NCI-H345 (cell line): ENCODE data around the gene KIRREL2.
"Not testable (repeated sequence)": the region's sequence is repeated elsewhere in the genome, so short reads cannot be mapped to it uniquely, and the experiment has no call there.

ENCODE experiments used
- DNase-seq: peaks from one replicate; lab custom pipeline; 2025; lab: John Stamatoyannopoulos, UW

Gene KIRREL2

GRCh38 chr19:35897706-35898451, 41.2 kb downstream of the KIRREL2 start:
- DNase-seq, result no peak

DNA sequence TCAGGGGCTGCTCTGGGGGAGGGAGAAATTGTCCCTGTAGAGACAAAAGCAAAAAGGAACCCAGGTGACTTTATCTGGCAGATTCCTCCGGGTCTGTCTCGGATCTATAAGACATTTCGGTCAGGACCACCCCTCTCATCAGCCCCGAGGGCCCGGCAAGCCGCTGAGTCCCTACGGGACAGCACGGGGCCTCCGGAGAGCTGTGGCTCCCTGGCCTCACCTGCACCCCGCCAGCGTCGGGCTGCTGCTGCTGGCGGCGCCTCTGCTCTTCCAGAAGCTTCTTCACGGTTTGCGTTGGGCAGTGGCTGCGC, 41.7 kb downstream of the KIRREL2 start:
- no peak for DNase-seq

DNA sequence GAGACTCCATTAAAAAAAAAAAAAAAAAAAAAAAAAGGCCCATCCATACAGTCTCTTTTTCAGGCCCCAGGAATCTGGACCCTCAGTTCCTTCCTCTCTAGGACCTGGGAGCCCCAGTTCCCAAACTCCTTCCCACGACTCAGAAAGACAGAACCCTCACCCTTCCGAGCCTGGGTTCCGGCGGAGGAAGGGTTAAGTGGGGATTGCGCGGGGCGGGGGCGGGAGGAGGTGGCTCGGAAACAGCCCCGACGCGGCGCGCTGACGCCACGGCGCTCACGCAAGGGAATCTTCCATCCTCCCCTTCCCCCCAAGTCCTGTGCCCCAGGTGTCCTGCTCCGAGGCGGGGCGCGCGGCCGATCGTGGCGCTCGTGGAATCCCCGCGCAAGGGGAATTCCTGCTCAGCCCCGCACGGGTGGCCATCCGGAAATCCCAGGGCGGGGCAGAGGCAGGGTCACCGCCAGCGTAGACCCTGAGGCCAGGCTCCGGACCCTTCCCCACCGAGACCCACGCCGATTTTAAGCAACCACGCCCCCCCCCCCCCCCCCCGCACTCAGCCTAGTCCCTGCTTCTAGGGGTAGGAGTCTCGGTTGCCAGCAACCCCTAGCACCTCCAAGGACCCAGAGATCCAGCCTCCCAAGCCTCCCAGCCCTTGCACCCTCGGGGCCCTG, 43.0 kb downstream of the KIRREL2 start:
- peak; percentile 94 for DNase-seq

GRCh38 chr19:35901055-35901644, 44.4 kb downstream of the KIRREL2 start:
- DNase-seq, result no peak

DNA sequence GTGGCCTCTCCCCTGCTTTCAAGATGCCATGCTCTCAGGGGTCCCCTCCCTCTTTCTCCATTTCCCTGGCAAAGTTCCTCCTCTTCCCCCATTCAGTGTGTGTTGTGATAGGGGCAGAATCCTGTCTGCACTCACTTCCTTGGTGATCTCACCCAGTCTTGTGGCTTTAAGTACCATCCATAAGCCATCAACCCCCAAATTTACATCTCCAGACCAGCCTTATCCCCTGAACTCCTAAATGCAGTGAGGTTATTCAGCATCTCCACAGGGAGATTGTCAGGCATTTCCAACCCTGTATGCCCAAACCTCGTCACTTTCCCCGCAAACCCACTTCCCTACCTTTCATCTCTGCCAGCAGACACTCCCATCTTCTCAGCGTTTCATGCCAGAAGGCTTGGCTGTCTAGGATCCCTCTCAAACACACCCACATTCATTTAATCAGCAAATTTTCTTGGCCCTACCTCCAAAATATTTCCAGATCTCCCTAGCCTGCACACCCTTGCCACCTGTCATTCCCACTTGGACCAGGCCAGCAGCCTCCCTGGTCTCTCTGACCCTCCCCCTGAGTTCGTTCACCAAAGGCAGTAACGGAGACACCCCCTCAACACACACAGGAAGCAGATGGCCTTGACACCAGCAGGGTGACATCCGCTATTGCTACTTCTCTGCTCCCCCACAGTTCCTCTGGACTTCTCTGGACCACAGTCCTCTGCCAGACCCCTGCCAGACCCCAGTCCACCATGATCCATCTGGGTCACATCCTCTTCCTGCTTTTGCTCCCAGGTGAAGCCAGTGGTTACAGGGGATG, 45.3 kb downstream of the KIRREL2 start, which contains the start of gene HCST:
HCST (plus strand) TSS at position 676 of the 808 bp plus-strand sequence; CDS start at position 741, 65 bp downstream.
- DNase-seq, result no peak

GRCh38 chr19:35902870-35903475, 46.3 kb downstream of the KIRREL2 start:
- no peak for DNase-seq

DNA sequence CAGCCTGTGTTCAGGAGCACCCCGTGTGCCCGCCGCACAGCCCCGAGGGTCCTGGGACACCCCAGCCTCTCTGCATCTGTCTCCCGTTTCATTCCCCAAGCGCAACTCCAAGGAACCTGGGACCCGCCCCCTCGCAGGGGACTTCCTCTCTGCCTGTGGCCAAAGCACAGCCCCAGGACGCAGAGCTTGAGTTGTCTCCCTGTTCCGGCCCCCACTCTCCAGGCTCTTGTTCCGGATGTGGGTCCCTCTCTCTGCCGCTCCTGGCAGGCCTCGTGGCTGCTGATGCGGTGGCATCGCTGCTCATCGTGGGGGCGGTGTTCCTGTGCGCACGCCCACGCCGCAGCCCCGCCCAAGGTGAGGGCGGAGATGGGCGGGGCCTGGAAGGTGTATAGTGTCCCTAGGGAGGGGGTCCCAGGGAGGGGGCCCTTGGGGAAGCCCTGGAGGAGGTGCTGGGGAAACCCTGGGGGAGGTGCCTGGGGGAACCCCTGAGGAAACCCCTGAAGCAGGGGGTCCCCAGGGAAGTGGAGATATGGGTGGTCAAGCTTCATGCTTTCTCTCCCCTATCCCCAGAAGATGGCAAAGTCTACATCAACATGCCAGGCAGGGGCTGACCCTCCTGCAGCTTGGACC, 47.0 kb downstream of the KIRREL2 start:
- peak; percentile 91 for DNase-seq

DNA sequence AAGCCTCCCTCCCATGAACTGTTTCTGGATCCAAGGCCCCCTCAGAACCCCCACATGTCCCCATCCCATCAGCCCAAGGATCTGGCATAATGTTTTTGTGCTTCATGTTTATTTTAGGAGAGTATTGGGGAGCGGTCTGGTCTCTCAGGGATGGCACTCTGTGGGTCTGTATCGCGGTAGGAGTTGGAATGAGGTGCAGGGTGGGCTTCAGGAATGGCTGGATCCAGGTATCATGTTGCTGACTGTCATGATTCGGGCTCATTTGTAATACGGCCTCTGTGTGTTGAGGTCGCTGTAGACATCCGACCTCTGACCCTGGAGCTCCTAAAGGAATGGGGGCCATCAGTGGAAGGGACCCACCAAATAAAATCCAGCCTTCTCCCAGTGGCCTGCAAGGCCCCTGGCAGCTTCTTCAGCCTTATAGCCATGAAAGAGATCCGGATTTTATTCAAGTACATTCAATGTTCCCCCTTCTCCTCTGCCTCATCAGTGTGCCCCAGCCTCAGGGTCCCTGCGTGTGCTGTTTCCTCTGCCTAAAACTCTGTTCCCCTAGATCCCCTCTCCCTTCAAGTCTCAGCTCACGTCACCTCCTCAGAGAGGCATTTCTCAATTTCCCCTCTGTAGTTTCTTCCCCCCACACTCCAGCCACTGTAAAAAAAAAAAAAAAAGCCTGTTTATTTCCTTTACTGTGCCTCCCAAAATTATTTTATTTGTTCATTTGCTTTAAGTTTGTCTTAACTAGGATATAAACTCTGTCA, 47.8 kb downstream of the KIRREL2 start:
- no peak for DNase-seq

- no peak for DNase-seq
Measured at GRCh38 chr19:35905178-35905727, 48.5 kb downstream of the KIRREL2 start.

DNA sequence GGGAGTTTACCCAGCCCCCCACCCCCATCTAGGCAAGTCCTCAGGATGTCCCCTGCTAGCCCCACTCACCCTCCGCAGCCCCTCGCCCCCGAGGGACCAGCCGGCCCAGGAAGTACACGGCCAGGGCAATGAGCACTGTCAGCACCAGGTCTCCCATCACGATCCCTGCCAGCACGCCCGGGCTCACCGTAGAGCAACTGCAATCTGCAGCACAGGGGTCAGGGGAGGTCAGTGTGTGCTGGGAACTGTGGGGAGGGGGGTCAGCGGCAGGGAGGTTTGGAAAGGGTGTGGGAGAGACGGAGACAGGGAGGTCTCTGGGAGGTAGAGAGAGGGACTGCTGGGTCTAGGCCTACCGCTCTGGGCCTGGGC, 50.6 kb downstream of the KIRREL2 start:
- DNase-seq, result no peak

GRCh38 chr19:35908010-35908441, 51.3 kb downstream of the KIRREL2 start, which contains the start of gene TYROBP:
TYROBP (minus strand) TSS chr19:35908295; CDS start chr19:35908228, 67 bp downstream.
- no peak for DNase-seq

DNA sequence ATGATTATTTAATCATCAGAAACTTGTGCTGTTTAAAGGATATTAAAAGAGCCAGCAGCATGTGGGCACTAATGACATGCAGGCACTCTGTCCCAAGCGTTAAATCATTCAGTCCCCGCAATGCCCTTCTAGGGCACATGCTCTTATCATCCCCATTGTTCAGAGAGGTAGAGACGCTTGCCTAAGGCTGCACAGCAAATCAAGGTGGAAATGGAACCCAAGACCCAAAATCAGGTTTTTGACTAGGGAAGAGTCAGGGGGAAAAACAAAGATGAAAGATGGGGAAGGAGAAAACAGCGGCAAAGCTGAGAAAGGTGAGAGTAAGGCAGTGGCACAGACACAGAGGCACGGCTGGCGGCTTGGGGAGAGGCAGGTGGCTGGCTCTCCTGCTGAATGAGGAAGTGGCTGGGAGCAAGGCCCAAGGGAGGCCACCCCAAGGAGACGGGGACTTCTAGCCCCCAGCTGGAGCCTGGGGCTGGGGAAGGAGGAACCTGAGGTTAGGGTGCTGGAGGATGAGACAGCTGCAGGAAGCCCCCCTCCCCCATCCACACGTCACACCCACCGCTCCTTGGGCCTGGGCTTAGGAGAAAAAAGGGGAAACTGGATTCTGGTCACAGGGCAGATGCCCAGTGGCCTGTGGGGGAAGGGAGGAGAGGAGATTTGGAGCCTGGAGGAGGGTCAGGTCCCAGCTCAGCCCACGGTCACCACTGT, 52.4 kb downstream of the KIRREL2 start:
- DNase-seq, result no peak

GRCh38 chr19:35909684-35910035, 52.9 kb downstream of the KIRREL2 start:
- DNase-seq, result no peak

- DNase-seq, result not testable (repeated sequence)
Measured at GRCh38 chr19:35910355-35910754, 53.6 kb downstream of the KIRREL2 start.

DNA sequence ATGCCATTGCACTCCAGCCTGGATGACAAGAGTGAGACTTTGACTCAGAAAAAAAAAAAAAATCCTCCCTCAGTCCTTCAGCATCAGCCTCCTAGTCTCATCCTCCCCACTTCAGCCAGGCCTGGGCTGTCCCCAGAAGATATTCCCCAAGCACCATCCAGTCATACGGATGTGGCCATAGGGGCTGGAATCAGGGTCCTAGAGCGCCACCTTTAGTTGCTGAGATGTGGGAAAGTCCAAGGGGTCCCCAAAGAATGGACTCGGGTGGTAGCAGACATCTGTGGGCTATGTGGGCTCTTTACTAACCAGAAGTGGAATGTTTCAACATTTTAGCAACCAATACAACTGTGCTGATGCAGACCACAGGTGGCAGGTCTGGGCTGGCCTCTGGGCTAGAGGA, 54.5 kb downstream of the KIRREL2 start:
- no peak for DNase-seq

- DNase-seq, result peak; percentile 14
Measured at GRCh38 chr19:35911790-35912189, 55.1 kb downstream of the KIRREL2 start.

GRCh38 chr19:35913589-35913988, 56.9 kb downstream of the KIRREL2 start:
- DNase-seq, result no peak

- no peak for DNase-seq
Measured at GRCh38 chr19:35915443-35915842, 58.7 kb downstream of the KIRREL2 start.
